Ishikawa (cell line): ENCODE measurements around the gene THSD7A.

Experiments
- CEBPB ChIP-seq: IDR thresholded peaks from 2 replicates; pipeline ENCODE4 v1.6.1; 2012
- CREB1 ChIP-seq: IDR thresholded peaks from 2 replicates; pipeline ENCODE4 v1.6.1; 2012; ENCODE audit warnings: low read depth
- EP300 ChIP-seq: IDR thresholded peaks from 2 replicates; pipeline ENCODE4 v1.6.1; 2012; ENCODE audit warnings: borderline replicate concordance
- MAX ChIP-seq: IDR thresholded peaks from 2 replicates; pipeline ENCODE4 v1.6.1; 2012
- TAF1 ChIP-seq: IDR thresholded peaks from 2 replicates; pipeline ENCODE4 v1.6.1; 2012; ENCODE audit warnings: low read depth, mild to moderate bottlenecking
- TEAD4 ChIP-seq: IDR thresholded peaks from 2 replicates; pipeline ENCODE4 v1.6.1; 2012
- YY1 ChIP-seq: IDR thresholded peaks from 2 replicates; pipeline ENCODE4 v1.6.1; 2012; ENCODE audit warnings: low read depth

GRCh38 chr7:11449316-11449715 is 382.7 kb downstream of the THSD7A start:
- TF ChIP-seq CREB1 (no peak), MAX (no peak), EP300 (no peak), TAF1 (no peak), TEAD4 (no peak), YY1 (no peak), CEBPB (no peak)
